ENCODE results near the gene OIT3.

OIT3 gene

DNA sequence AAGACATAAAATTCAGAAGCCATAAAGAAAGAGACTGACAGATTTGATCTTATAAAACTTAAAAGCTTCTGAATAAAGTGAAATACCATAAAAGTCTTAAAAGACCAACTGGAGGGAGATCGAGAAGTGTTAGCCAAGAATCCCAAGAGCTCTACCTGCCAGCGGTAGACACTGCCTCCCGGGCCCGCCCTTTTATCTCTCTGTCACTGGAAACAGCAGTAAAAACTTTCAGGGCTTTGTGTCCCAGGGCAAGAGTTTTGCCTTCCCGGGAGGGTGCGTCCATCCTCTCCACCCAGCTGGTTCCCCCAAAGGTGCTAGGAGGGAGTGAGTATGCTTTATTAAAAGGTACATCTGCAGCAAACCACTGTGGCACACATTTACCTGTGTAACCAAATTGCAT is 55.2 kb downstream of the OIT3 start:
- H3K4me3 ChIP-seq (ENCODE audit: extremely low read depth, insufficient read depth, low read length, poor library complexity, severe bottlenecking) = no peak overlapping the region
- 73% methylated on average over 3 of the region's 6 CpGs; no CpG with 5 or more reads in 1 of the 2 experiments for WGBS, 2 experiments (ENCODE audit: insufficient coverage in 2 of 2)
- H3K4me1 ChIP-seq (ENCODE audit: control insufficient read depth, insufficient read depth, low read length, poor library complexity, severe bottlenecking) = no peaks in the 10 kb centered on the region
- no peaks in the 10 kb centered on the region for H3K36me3 ChIP-seq (ENCODE audit: control insufficient read depth, insufficient read depth, low read length)
- no peaks in the 10 kb centered on the region for H3K9me3 ChIP-seq (ENCODE audit: control insufficient read depth, low read length)
- H3K27ac ChIP-seq (ENCODE audit: low read depth, low read length, severe bottlenecking) = no peak overlapping the region

DNA sequence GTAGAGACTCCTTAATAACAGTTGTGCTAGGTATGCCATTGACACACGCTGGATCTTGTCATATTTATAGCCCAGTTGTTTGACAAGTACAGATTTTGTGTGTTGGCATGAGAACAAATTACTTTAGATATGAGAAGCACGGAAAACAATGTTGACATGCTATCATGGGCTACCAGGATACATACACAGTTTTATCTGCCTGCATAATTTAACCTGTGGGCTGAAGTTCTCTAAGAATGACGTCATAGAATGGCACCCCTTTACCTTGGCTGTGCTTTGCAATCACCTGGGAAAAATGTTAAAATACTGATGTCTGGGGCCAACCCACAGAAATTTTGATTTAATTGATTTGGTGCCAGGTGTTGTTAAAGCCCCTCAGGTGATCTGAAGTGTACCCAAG is 58.2 kb downstream of the OIT3 start:
- peaks cover 6% of the 10 kb centered on the region for H3K4me1 ChIP-seq (ENCODE audit: control insufficient read depth, insufficient read depth, low read length, poor library complexity, severe bottlenecking)
- no peak overlapping the region for H3K4me3 ChIP-seq (ENCODE audit: extremely low read depth, insufficient read depth, low read length, poor library complexity, severe bottlenecking)
- no peaks in the 10 kb centered on the region for H3K9me3 ChIP-seq (ENCODE audit: control insufficient read depth, low read length)
- H3K36me3 ChIP-seq (ENCODE audit: control insufficient read depth, insufficient read depth, low read length) = no peaks in the 10 kb centered on the region
- WGBS, 2 experiments (ENCODE audit: insufficient coverage in 2 of 2) = 69 to 87% methylated on average over 2 to 3 of the region's 3 CpGs
- no peak overlapping the region for H3K27ac ChIP-seq (ENCODE audit: low read depth, low read length, severe bottlenecking)

DNA sequence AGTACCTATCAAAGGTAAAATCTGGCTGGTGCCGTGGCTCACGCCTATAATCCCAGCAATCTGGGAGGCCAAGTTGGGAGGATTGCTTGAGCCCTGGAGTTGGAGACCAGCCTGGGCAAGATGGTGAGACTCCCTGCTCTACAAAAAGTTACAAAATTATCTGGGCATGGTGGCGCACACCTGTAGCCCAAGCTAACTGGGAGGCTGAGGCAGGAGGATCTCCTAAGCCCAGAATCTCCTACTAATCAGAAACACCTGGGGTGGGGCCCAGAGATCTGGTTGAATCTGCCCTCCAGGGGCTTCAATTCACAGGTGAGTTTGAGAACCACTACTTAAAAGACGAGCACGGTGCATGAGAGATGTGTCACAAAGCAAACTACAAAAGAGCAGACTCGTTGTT is 58.6 kb downstream of the OIT3 start:
- H3K4me3 ChIP-seq (ENCODE audit: extremely low read depth, insufficient read depth, low read length, poor library complexity, severe bottlenecking) = no peak overlapping the region
- no peaks in the 10 kb centered on the region for H3K36me3 ChIP-seq (ENCODE audit: control insufficient read depth, insufficient read depth, low read length)
- no peak overlapping the region for H3K27ac ChIP-seq (ENCODE audit: low read depth, low read length, severe bottlenecking)
- no peaks in the 10 kb centered on the region for H3K9me3 ChIP-seq (ENCODE audit: control insufficient read depth, low read length)
- WGBS, 2 experiments (ENCODE audit: insufficient coverage in 2 of 2) = 86 to 88% methylated on average over 6 of the region's 6 CpGs
- H3K4me1 ChIP-seq (ENCODE audit: control insufficient read depth, insufficient read depth, low read length, poor library complexity, severe bottlenecking) = peaks cover 6% of the 10 kb centered on the region

DNA sequence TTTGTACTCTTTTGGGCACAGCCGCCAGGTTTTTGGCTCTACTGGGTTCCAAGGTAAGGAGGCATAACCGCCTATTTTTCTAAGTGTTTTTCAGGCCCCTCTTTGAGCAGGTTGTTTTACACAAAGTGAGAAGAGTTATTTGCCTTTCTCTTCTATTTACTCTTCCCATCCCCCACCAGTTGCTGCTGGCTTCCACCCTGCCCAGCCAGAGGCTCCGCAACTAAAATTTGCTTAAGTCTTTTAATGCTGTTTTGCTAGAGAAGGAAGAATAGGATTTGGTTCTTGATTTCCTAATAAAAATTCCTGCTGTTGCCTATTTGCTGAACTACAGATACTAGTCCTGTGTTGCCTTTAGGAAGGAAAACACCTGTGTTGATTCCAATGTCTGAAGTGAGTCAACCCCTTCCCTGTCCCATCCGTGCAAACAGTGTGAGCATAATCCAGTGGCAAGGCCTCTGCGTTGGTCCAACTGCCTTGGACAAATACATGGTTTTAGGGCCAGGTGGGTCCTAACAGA is 59.2 kb downstream of the OIT3 start:
- Histone ChIP-seq H3K4me3 (ENCODE audit: extremely low read depth, insufficient read depth, low read length, poor library complexity, severe bottlenecking) (no peak overlapping the region), H3K36me3 (ENCODE audit: control insufficient read depth, insufficient read depth, low read length) (no peaks in the 10 kb centered on the region), H3K9me3 (ENCODE audit: control insufficient read depth, low read length) (no peaks in the 10 kb centered on the region), H3K27ac (ENCODE audit: low read depth, low read length, severe bottlenecking) (no peak overlapping the region), H3K4me1 (ENCODE audit: control insufficient read depth, insufficient read depth, low read length, poor library complexity, severe bottlenecking) (peaks cover 6% of the 10 kb centered on the region)
- WGBS, 2 experiments (ENCODE audit: insufficient coverage in 2 of 2) = 63 to 71% methylated on average over 3 of the region's 5 CpGs

DNA sequence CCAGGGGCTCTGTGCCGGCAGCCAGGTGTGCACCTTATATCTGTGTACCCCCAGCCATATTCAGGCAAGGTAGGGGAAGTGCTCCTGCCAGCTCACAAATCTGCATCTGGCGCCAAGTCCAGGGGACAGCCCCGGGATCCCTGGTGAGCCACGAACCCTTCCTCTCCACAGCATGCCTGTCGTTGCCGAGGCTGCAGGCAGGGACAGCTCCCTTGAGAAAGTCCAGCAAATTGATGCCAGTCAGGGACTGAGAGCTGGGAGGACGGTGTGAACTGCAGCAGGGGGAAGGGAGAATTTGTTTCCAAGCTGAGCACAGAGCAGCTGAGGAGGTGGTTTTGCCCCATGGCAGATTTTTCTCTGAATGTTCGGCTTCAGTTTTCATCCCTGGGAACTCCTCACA is 60.1 kb downstream of the OIT3 start:
- no peak overlapping the region for H3K4me3 ChIP-seq (ENCODE audit: extremely low read depth, insufficient read depth, low read length, poor library complexity, severe bottlenecking)
- H3K36me3 ChIP-seq (ENCODE audit: control insufficient read depth, insufficient read depth, low read length) = no peaks in the 10 kb centered on the region
- H3K9me3 ChIP-seq (ENCODE audit: control insufficient read depth, low read length) = no peaks in the 10 kb centered on the region
- H3K4me1 ChIP-seq (ENCODE audit: control insufficient read depth, insufficient read depth, low read length, poor library complexity, severe bottlenecking) = peaks cover 6% of the 10 kb centered on the region
- H3K27ac ChIP-seq (ENCODE audit: low read depth, low read length, severe bottlenecking) = no peak overlapping the region
- WGBS, 2 experiments (ENCODE audit: insufficient coverage in 2 of 2) = 43 to 57% methylated on average over 5 of the region's 8 CpGs

DNA sequence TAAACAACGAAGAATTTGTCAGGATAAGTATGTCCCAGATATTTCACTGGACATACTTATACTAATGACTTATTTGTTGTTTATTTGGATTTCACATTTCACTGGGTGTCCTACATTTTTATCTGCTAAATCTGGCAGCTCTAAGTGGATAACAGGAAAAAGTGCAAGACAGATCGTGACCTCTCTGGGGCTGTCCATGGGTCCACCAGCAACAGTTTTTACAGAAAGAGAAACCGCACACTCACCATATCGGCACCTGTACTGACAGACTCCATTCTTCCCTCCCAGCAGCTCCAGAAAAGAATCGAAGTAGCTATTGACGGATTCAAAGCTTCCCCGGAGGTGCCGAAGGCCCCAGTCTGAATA is 60.7 kb downstream of the OIT3 start:
- no peak overlapping the region for H3K27ac ChIP-seq (ENCODE audit: low read depth, low read length, severe bottlenecking)
- no peaks in the 10 kb centered on the region for H3K9me3 ChIP-seq (ENCODE audit: control insufficient read depth, low read length)
- WGBS, 2 experiments (ENCODE audit: insufficient coverage in 2 of 2) = 74 to 88% methylated on average over 7 of the region's 8 CpGs

DNA sequence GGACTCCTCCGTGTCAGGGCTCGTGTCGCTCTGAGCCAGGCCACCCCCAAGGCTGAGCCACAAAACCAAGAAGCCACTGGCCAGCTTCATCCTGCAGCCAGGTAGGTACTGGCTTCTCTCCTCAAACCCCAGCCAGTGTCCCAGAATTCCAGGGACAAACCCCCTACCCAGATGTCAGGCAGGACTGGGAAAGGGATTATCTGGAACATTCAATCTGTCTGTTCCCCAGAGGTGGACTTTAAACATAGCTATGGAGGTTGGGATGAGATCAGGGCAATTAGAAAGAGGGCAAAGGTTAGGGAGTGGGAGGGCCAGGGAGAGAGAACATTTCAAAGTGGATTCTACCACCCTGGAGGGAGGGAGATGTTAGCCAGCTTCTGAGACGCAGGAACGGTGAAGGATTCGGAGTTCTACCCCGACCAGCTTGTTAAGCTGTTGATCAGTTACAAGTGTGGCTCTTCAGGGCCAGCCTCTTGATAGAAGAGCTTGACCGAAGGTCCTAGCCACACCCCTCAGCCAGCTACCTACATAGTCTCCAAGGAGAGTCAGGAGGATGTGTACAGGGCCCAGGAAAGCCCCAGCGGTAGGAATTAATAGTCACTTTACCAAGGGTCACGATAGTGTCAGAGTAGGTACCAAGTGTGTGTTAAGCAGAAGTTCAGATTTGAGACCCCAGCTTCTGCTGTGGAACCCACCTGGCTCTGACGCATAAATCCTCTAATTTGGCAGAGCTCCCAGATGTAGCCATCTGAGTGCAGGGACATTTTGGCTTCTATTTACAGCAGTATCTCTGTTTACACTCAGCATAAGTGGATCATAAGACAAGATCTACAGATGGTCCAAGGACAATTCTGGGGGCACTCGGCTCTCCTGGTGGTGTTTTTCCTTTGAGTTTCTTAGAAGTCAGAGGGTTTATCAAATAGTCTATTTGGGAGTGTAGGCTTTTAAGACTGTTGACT is 61.3 kb downstream of the OIT3 start, which contains the start of gene PLA2G12B:
Gene PLA2G12B, minus strand, starts transcription at position 211 of the 959 bp plus-strand sequence. Its CDS starts 121 bp downstream, at position 90.
- no peak within 1 kb of the TSS for H3K4me3 ChIP-seq (ENCODE audit: extremely low read depth, insufficient read depth, low read length, poor library complexity, severe bottlenecking)
- no peak within 1 kb of the TSS for H3K27ac ChIP-seq (ENCODE audit: low read depth, low read length, severe bottlenecking)
- WGBS, 2 experiments (ENCODE audit: insufficient coverage in 2 of 2) = 89 to 90% methylated on average over 8 to 12 of the region's 12 CpGs

More for the DNA sequence above, 60.7 kb downstream of the OIT3 start:
- Histone ChIP-seq H3K4me3 (ENCODE audit: extremely low read depth, insufficient read depth, low read length, poor library complexity, severe bottlenecking) (no peak overlapping the region), H3K4me1 (ENCODE audit: control insufficient read depth, insufficient read depth, low read length, poor library complexity, severe bottlenecking) (peaks cover 6% of the 10 kb centered on the region), H3K36me3 (ENCODE audit: control insufficient read depth, insufficient read depth, low read length) (no peaks in the 10 kb centered on the region)

DNA sequence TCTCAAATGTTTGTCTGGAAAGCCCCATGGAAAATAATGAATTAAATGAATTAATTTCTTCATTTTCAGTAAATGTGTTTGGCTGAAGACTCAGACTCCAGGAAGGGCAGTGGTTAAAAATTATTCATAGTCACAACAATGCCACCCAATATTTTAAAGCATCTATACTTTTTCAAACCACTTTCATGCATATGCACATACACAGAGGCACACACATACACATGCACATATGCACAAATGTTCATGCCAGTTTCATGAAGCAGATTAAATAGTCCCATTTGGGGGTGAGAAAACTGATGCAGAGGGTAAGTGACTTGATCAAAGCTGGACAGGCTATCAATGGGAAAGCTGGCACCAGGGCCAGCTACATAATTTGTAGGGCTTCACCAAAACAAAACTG is 62.5 kb downstream of the OIT3 start:
- no peaks in the 10 kb centered on the region for H3K9me3 ChIP-seq (ENCODE audit: control insufficient read depth, low read length)
- no peaks in the 10 kb centered on the region for H3K36me3 ChIP-seq (ENCODE audit: control insufficient read depth, insufficient read depth, low read length)
- no peak overlapping the region for H3K4me3 ChIP-seq (ENCODE audit: extremely low read depth, insufficient read depth, low read length, poor library complexity, severe bottlenecking)
- peaks cover 6% of the 10 kb centered on the region for H3K4me1 ChIP-seq (ENCODE audit: control insufficient read depth, insufficient read depth, low read length, poor library complexity, severe bottlenecking)
- H3K27ac ChIP-seq (ENCODE audit: low read depth, low read length, severe bottlenecking) = no peak overlapping the region

More for the DNA sequence above, 61.3 kb downstream of the OIT3 start, which contains the start of gene PLA2G12B:
- Histone ChIP-seq H3K4me1 (ENCODE audit: control insufficient read depth, insufficient read depth, low read length, poor library complexity, severe bottlenecking) (peaks cover 6% of the 10 kb centered on the region), H3K9me3 (ENCODE audit: control insufficient read depth, low read length) (no peaks in the 10 kb centered on the region), H3K36me3 (ENCODE audit: control insufficient read depth, insufficient read depth, low read length) (no peaks in the 10 kb centered on the region)

DNA sequence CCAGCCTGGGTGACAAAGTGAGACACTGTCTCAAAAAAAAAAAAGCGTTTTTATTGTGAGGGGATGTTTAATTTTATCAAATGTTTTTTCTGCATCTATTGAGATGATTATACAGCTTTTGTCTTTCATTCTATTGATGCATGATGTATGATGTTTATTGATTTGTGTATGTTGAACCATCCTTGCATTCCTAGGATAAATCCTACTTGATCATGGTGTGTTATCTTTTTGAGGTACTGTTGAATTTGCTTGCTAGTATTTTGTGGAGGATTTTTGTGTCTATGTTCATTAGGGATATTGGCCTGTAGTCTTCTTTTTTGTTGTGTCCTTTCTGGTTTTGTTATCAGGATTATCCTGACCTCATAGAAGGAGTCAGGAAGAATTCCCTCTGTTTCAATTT is 83.3 kb downstream of the OIT3 start:
- H3K36me3 ChIP-seq (ENCODE audit: control insufficient read depth, insufficient read depth, low read length) = no peaks in the 10 kb centered on the region
- peaks cover 32% of the 10 kb centered on the region for H3K9me3 ChIP-seq (ENCODE audit: control insufficient read depth, low read length)
- H3K4me3 ChIP-seq (ENCODE audit: extremely low read depth, insufficient read depth, low read length, poor library complexity, severe bottlenecking) = no peak overlapping the region
- WGBS, 2 experiments (ENCODE audit: insufficient coverage in 2 of 2) = 80% methylated on average over 1 of the region's 1 CpG; no CpG with 5 or more reads in 1 of the 2 experiments
- H3K27ac ChIP-seq (ENCODE audit: low read depth, low read length, severe bottlenecking) = no peak overlapping the region
- no peaks in the 10 kb centered on the region for H3K4me1 ChIP-seq (ENCODE audit: control insufficient read depth, insufficient read depth, low read length, poor library complexity, severe bottlenecking)

DNA sequence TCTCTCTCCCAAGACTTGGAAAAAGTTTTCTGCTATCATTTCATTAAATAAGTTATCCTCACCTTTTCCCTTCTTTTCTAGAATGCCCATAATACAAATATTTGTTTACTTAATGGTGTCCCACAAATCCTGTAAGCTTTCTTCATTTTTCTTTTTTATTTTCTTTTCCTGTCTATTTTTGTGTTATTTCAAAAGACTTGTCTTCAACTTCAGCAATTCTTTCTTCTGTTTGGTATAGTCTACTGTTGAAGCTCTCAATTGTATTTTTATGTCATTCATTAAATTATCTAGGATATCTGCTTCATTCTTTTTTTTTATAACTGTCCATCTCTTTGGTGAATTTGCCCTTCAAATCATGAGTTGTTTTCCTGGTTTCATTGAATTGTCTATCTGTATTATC is 86.2 kb downstream of the OIT3 start:
- peaks cover 32% of the 10 kb centered on the region for H3K9me3 ChIP-seq (ENCODE audit: control insufficient read depth, low read length)
- no peaks in the 10 kb centered on the region for H3K4me1 ChIP-seq (ENCODE audit: control insufficient read depth, insufficient read depth, low read length, poor library complexity, severe bottlenecking)
- H3K36me3 ChIP-seq (ENCODE audit: control insufficient read depth, insufficient read depth, low read length) = no peaks in the 10 kb centered on the region
- no peak overlapping the region for H3K4me3 ChIP-seq (ENCODE audit: extremely low read depth, insufficient read depth, low read length, poor library complexity, severe bottlenecking)
- H3K27ac ChIP-seq (ENCODE audit: low read depth, low read length, severe bottlenecking) = no peak overlapping the region

DNA sequence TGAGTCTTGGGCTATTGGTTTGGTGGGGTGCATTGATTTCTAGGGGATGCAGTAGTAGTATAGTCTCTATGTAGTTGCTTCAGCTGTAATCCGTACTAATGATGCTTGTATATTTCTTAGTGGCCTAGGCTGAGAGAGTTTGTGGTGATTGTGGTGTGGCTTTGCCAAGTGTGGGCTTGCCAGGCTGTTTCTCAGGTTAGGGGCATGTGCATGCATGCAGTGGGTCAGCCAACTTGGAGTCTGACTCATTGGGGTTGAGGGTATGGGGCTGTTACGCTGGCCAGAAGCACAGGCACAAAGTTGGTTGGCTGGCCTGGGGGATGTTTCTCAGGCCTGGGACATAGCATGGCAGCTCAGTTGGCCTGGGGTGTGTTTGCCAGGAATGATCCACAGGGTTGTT is 86.8 kb downstream of the OIT3 start:
- no peak overlapping the region for H3K27ac ChIP-seq (ENCODE audit: low read depth, low read length, severe bottlenecking)
- H3K4me1 ChIP-seq (ENCODE audit: control insufficient read depth, insufficient read depth, low read length, poor library complexity, severe bottlenecking) = no peaks in the 10 kb centered on the region
- 95 to 100% methylated on average over 1 to 2 of the region's 2 CpGs for WGBS, 2 experiments (ENCODE audit: insufficient coverage in 2 of 2)
- H3K36me3 ChIP-seq (ENCODE audit: control insufficient read depth, insufficient read depth, low read length) = no peaks in the 10 kb centered on the region
- no peak overlapping the region for H3K4me3 ChIP-seq (ENCODE audit: extremely low read depth, insufficient read depth, low read length, poor library complexity, severe bottlenecking)
- peaks cover 28% of the 10 kb centered on the region for H3K9me3 ChIP-seq (ENCODE audit: control insufficient read depth, low read length)
